ENCODE results near the gene SLC4A3. TPM values are rescaled to one million over a fixed set of nuclear protein-coding genes. Genes with fewer than 3 reads are reported as not detected.

SLC4A3 gene
- under 1 TPM in 2 of 3 donors, not detected in 1; 0.15 to 0.45 TPM for total RNA-seq
- total RNA-seq (2013), result 3.0 TPM

GRCh38 chr2:219627103-219628100 lies at the start of gene SLC4A3:
Gene SLC4A3 (plus strand): TSS chr2:219627630. CDS start chr2:219627993, 363 bp downstream.
- intact Hi-C loops (cut with micrococcal nuclease), result no loop called here
- Mint-ChIP-seq H3K36me3 (no peaks in the 10 kb centered on the region), H3K27me3 (ENCODE audit: low read depth in 2 of 2) (peaks cover 19 to 25% of the 10 kb centered on the region in 2 donors), H3K27ac (no peak within 1 kb of the TSS), H3K9me3 (no peaks in the 10 kb centered on the region), H3K4me3 (peak within 1 kb of the TSS; percentile 80), H3K4me1 (peaks cover 0 to 5% of the 10 kb centered on the region in 2 donors)
- TF ChIP-seq, protein P1, sequence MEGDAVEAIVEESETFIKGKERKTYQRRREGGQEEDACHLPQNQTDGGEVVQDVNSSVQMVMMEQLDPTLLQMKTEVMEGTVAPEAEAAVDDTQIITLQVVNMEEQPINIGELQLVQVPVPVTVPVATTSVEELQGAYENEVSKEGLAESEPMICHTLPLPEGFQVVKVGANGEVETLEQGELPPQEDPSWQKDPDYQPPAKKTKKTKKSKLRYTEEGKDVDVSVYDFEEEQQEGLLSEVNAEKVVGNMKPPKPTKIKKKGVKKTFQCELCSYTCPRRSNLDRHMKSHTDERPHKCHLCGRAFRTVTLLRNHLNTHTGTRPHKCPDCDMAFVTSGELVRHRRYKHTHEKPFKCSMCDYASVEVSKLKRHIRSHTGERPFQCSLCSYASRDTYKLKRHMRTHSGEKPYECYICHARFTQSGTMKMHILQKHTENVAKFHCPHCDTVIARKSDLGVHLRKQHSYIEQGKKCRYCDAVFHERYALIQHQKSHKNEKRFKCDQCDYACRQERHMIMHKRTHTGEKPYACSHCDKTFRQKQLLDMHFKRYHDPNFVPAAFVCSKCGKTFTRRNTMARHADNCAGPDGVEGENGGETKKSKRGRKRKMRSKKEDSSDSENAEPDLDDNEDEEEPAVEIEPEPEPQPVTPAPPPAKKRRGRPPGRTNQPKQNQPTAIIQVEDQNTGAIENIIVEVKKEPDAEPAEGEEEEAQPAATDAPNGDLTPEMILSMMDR (IDR thresholded peaks at IDR 0.05), result no peak
- Histone ChIP-seq H3K36me3 (ENCODE audit: control insufficient read depth, insufficient read depth, low read length) (no peaks in the 10 kb centered on the region), H3K4me3 (ENCODE audit: low read length) (no peak within 1 kb of the TSS), H3K27ac (ENCODE audit: low read length) (no peak within 1 kb of the TSS), H3K9me3 (ENCODE audit: control insufficient read depth, insufficient read depth, low read length) (no peaks in the 10 kb centered on the region), H3K27me3 (ENCODE audit: control insufficient read depth, insufficient read depth, low read length) (peaks cover 20% of the 10 kb centered on the region), H3K4me1 (ENCODE audit: control insufficient read depth, insufficient read depth, low read length) (peaks cover 22% of the 10 kb centered on the region)
- DNase-seq (peak in 1 of 2 donors; percentile 33), ATAC-seq (peak in 2 of 3 donors; percentile 54 to 75)
- WGBS (ENCODE audit: insufficient coverage), result 5% methylated on average over 92 of the region's 103 CpGs

DNA sequence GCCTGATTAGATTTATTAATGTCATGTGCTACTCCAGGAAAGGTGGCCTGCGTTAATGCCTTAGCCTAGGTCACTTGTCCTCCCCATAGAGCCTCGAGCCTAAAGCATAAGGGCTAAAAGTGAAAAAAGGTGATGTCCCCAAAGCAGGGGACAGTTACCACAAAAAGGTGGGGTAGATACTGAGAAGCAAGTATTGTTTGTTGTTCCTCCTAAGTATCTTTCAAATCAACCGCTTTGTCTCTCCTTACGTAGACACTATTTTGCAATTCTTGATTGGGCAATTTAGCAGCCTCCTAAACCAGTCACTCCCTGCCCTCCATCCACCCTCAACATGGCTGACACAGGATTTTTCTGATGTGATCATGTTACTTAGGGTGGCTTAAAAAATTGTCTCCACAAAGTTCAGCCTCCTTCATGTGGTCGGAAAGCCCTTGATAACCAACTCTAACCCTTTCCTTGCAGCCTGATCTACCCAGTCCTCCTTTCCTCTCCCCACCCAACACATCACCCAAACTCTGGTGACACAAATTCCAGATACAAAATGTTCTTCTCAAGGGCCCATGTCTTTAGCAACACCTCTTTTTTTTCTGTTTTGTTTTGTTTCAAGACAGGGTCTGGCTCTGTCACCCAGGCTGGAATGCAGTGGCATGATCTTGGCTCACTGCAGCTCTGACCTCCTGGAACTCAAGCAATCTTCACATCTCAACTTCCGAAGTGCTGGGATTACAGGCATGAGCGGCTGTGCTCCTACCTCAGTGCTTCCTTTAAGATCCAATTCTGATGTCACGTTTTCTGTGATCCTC lies 48.4 kb upstream of the SLC4A3 start:
- Histone ChIP-seq H3K36me3 (ENCODE audit: control insufficient read depth, insufficient read depth, low read length) (no peaks in the 10 kb centered on the region), H3K27me3 (ENCODE audit: control insufficient read depth, insufficient read depth, low read length) (no peaks in the 10 kb centered on the region), H3K9me3 (ENCODE audit: control insufficient read depth, insufficient read depth, low read length) (no peaks in the 10 kb centered on the region), H3K4me3 (ENCODE audit: low read length) (no peak overlapping the region), H3K27ac (ENCODE audit: low read length) (no peak overlapping the region), H3K4me1 (ENCODE audit: control insufficient read depth, insufficient read depth, low read length) (no peaks in the 10 kb centered on the region)
- intact Hi-C loops (cut with micrococcal nuclease), result no loop called here
- DNase-seq (no peak), ATAC-seq (peak in 1 of 3 donors; percentile 76)
- no peak overlapping the region for H3K4me3 Mint-ChIP-seq
- no peaks in the 10 kb centered on the region for H3K9me3 Mint-ChIP-seq
- no peaks in the 10 kb centered on the region for H3K36me3 Mint-ChIP-seq
- 82% methylated on average over 8 of the region's 8 CpGs for WGBS (ENCODE audit: insufficient coverage)
- TF ChIP-seq, protein P1 (IDR thresholded peaks at IDR 0.05), result no peak
- peaks cover 20 to 25% of the 10 kb centered on the region in 2 donors for H3K27me3 Mint-ChIP-seq (ENCODE audit: low read depth in 2 of 2)
- no peaks in the 10 kb centered on the region for H3K4me1 Mint-ChIP-seq
- H3K27ac Mint-ChIP-seq, result no peak overlapping the region

GRCh38 chr2:219581346-219581745 lies 46.1 kb upstream of the SLC4A3 start:
- H3K4me3 Mint-ChIP-seq, result no peak overlapping the region
- no peaks in the 10 kb centered on the region for H3K36me3 Mint-ChIP-seq
- peaks cover 19 to 20% of the 10 kb centered on the region in 2 donors for H3K27me3 Mint-ChIP-seq (ENCODE audit: low read depth in 2 of 2)
- TF ChIP-seq, protein P1 (IDR thresholded peaks at IDR 0.05), result no peak
- Histone ChIP-seq H3K27ac (ENCODE audit: low read length) (no peak overlapping the region), H3K9me3 (ENCODE audit: control insufficient read depth, insufficient read depth, low read length) (no peaks in the 10 kb centered on the region), H3K36me3 (ENCODE audit: control insufficient read depth, insufficient read depth, low read length) (no peaks in the 10 kb centered on the region), H3K27me3 (ENCODE audit: control insufficient read depth, insufficient read depth, low read length) (no peaks in the 10 kb centered on the region), H3K4me3 (ENCODE audit: low read length) (no peak overlapping the region), H3K4me1 (ENCODE audit: control insufficient read depth, insufficient read depth, low read length) (no peaks in the 10 kb centered on the region)
- 76% methylated on average over 2 of the region's 2 CpGs for WGBS (ENCODE audit: insufficient coverage)
- H3K27ac Mint-ChIP-seq, result no peak overlapping the region
- intact Hi-C loops (cut with micrococcal nuclease), result no loop called here
- DNase-seq, result no peak
- ATAC-seq, result no peak
- no peaks in the 10 kb centered on the region for H3K9me3 Mint-ChIP-seq
- no peaks in the 10 kb centered on the region for H3K4me1 Mint-ChIP-seq

All from natural killer cell (primary cell).